ENCODE results near the gene EPHB2.

The EPHB2 gene

GRCh38 chr1:22752339-22752738 lies 41.7 kb downstream of the EPHB2 start:
- no peak for DNase-seq

- no peak for DNase-seq
Measured at GRCh38 chr1:22753481-22753971, 42.9 kb downstream of the EPHB2 start.

GRCh38 chr1:22754106-22754768 lies 43.6 kb downstream of the EPHB2 start:
- DNase-seq, result no peak

- DNase-seq, result no peak
Measured at GRCh38 chr1:22754824-22755223, 44.2 kb downstream of the EPHB2 start.

GRCh38 chr1:22755641-22756040 lies 45.0 kb downstream of the EPHB2 start:
- no peak for DNase-seq

- DNase-seq, result no peak
Measured at GRCh38 chr1:22756125-22756735, 45.6 kb downstream of the EPHB2 start.

GRCh38 chr1:22760455-22760854 lies 49.8 kb downstream of the EPHB2 start:
- no peak for DNase-seq

GRCh38 chr1:22761101-22761500 lies 50.5 kb downstream of the EPHB2 start:
- no peak for DNase-seq

- DNase-seq, result no peak
Measured at GRCh38 chr1:22761821-22762220, 51.2 kb downstream of the EPHB2 start.

- DNase-seq, result no peak
Measured at GRCh38 chr1:22763487-22764200, 53.0 kb downstream of the EPHB2 start.

- DNase-seq, result no peak
Measured at GRCh38 chr1:22767852-22768251, 57.2 kb downstream of the EPHB2 start.

GRCh38 chr1:22769932-22770331 lies 59.3 kb downstream of the EPHB2 start:
- no peak for DNase-seq

GRCh38 chr1:22772014-22772413 lies 61.4 kb downstream of the EPHB2 start:
- DNase-seq, result no peak

GRCh38 chr1:22773981-22774832 lies 63.6 kb downstream of the EPHB2 start:
- no peak for DNase-seq

- DNase-seq, result no peak
Measured at GRCh38 chr1:22774833-22775182, 64.2 kb downstream of the EPHB2 start.

- DNase-seq, result no peak
Measured at GRCh38 chr1:22775478-22775877, 64.8 kb downstream of the EPHB2 start.

- DNase-seq, result no peak
Measured at GRCh38 chr1:22776035-22776613, 65.5 kb downstream of the EPHB2 start.

GRCh38 chr1:22777388-22778057 lies 66.9 kb downstream of the EPHB2 start:
- no peak for DNase-seq

- DNase-seq, result no peak
Measured at GRCh38 chr1:22778408-22778807, 67.8 kb downstream of the EPHB2 start.

GRCh38 chr1:22778862-22779520 lies 68.4 kb downstream of the EPHB2 start:
- DNase-seq, result no peak

- DNase-seq, result no peak
Measured at GRCh38 chr1:22780696-22781095, 70.1 kb downstream of the EPHB2 start.

GRCh38 chr1:22781483-22781882 lies 70.8 kb downstream of the EPHB2 start:
- no peak for DNase-seq
